ENCODE data around the gene FMNL2.

DNA sequence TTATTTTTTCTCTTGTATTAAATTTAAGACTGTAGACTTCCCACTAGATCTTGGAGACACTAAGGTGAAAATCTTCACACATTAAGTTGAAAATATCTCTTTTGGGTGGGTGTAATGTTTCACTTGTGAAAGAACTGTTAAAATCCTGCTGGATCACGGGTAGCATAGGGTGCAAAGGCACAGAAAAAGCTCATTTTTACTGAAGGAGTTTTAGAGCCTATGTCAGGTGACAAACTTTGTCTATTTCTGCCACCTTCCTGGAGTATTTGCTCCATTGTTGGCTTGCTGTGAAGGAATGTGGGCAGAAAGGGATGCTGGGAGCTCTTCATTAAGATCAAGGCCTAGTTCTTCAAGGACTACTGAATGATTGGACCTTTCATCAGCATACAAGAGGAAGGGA lies 119.4 kb downstream of the FMNL2 start:
- TF ChIP-seq, protein P1, sequence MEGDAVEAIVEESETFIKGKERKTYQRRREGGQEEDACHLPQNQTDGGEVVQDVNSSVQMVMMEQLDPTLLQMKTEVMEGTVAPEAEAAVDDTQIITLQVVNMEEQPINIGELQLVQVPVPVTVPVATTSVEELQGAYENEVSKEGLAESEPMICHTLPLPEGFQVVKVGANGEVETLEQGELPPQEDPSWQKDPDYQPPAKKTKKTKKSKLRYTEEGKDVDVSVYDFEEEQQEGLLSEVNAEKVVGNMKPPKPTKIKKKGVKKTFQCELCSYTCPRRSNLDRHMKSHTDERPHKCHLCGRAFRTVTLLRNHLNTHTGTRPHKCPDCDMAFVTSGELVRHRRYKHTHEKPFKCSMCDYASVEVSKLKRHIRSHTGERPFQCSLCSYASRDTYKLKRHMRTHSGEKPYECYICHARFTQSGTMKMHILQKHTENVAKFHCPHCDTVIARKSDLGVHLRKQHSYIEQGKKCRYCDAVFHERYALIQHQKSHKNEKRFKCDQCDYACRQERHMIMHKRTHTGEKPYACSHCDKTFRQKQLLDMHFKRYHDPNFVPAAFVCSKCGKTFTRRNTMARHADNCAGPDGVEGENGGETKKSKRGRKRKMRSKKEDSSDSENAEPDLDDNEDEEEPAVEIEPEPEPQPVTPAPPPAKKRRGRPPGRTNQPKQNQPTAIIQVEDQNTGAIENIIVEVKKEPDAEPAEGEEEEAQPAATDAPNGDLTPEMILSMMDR (IDR thresholded peaks at IDR 0.05; ENCODE audit: low read length): no peak
- TF ChIP-seq EZH2phosphoT487 (IDR thresholded peaks at IDR 0.05; ENCODE audit: low read length) (no peak), EZH2 (optimal IDR thresholded peaks at IDR 0.05; ENCODE audit: low read depth, low read length) (no peak)

All from MM.1S (cell line).